HCT116 (cell line): ENCODE measurements around the gene GNG4. TPM values are rescaled to one million over a fixed set of nuclear protein-coding genes. Genes with fewer than 3 reads are reported as not detected.

Experiments used
- ATAC-seq: fragments of 200-7000 bp; cut with Tn5 transposase; 2 replicates; pipeline ENCODE4 v1.9.1; 2020; ENCODE audit warnings: mild to moderate bottlenecking, moderate library complexity
- BruUV-seq: library from RNA; stranded (reverse); fragments of 400-500 nt; replicated peaks from 2 replicates; lab custom pipeline; 2021; lab: Mats Ljungman, UMichigan
- CTCF ChIA-PET: fragments of 300-600 bp; sonication (Branson Sonifier 250); formaldehyde crosslinking; loops from one replicate; lab custom pipeline; 2021; ENCODE audit warnings: antibody characterized with exemption; lab: Charles Lee
- POLR2A ChIA-PET: fragments of 300-600, 350-600 bp; sonication (Branson Sonifier 250); formaldehyde crosslinking; loops from one replicate; lab custom pipeline; 2021; ENCODE audit warnings: antibody characterized with exemption; lab: Charles Lee
- RAD21 ChIA-PET, 2 experiments: fragments of 300-600 bp; sonication (Branson Sonifier 250); formaldehyde crosslinking; loops; one replicate each; lab custom pipeline; 2023; ENCODE audit warnings: low total read pairs in 2 of 2; ENCODE audit not compliant: uncharacterized antibody in 2 of 2, unreplicated experiment in 2 of 2, low non-redundant PET in 1 of 2; lab: Charles Lee
- DNase-seq: peaks from one replicate; pipeline ENCODE4 v3.0.0-alpha.2; 2010; ENCODE audit warnings: low read depth, low spot score
- H2AFZ ChIP-seq: fragments of 200-600 bp; shearing (Covaris generic), sonication (generic); 2 replicates; pipeline ENCODE4 v1.6.1; 2017; ENCODE audit warnings: low read depth, mixed run types, mixed read lengths, antibody characterized with exemption, low read length; ENCODE audit not compliant: poor library complexity, severe bottlenecking
- H3K27ac ChIP-seq: 2 replicates; pipeline ENCODE4 v1.5.1; 2012; ENCODE audit warnings: low read depth, low read length
- H3K27me3 ChIP-seq: fragments of 200-600 bp; sonication (generic); 2 replicates; pipeline ENCODE4 v1.6.1; 2016; ENCODE audit warnings: mixed run types, low read length, mixed read lengths; ENCODE audit not compliant: insufficient read depth
- H3K36me3 ChIP-seq, 2 experiments: fragments of 200-500 bp in 1 of 2; fragments of 200-600 bp in 1 of 2; sonication (Bioruptor generic) in 1 of 2; sonication (generic) in 1 of 2; 2 replicates each; pipeline versions ENCODE4 v1.5.1 to v1.6.1; 2014 to 2016; ENCODE audit warnings: low read length in 2 of 2, inconsistent platforms in 1 of 2, mixed read lengths in 1 of 2, mixed run types in 1 of 2; ENCODE audit not compliant: insufficient read depth in 2 of 2, control insufficient read depth in 1 of 2
- H3K4me1 ChIP-seq, 2 experiments: fragments of 200-600 bp in 1 of 2; sonication (generic) in 1 of 2; 2 replicates each; pipeline versions ENCODE4 v1.5.1 to v1.6.1; 2012 to 2017; ENCODE audit warnings: low read length in 2 of 2, inconsistent platforms in 1 of 2, mild to moderate bottlenecking in 1 of 2, mixed read lengths in 1 of 2, mixed run types in 1 of 2, moderate library complexity in 1 of 2; ENCODE audit not compliant: insufficient read depth in 2 of 2, control insufficient read depth in 1 of 2
- H3K4me2 ChIP-seq: fragments of 200-600 bp; sonication (generic); 2 replicates; pipeline ENCODE4 v1.6.1; 2017; ENCODE audit warnings: mixed run types, low read length, mixed read lengths
- H3K4me3 ChIP-seq, 2 experiments: fragments of 200-600 bp in 1 of 2; sonication (generic) in 1 of 2; replicated peaks in 1 of 2; 2 replicates each; pipeline ENCODE4 v1.5.1; 2011 to 2016; ENCODE audit warnings: low read length in 2 of 2, control low read depth in 1 of 2, low read depth in 1 of 2, mild to moderate bottlenecking in 1 of 2, mixed read lengths in 1 of 2, mixed run types in 1 of 2
- H3K79me2 ChIP-seq: fragments of 200-600 bp; sonication (generic); 2 replicates; pipeline ENCODE4 v1.6.1; 2017; ENCODE audit warnings: mild to moderate bottlenecking, mixed run types, low read length, moderate library complexity, mixed read lengths; ENCODE audit not compliant: insufficient read depth
- H3K9ac ChIP-seq: fragments of 200-600 bp; sonication (generic); 2 replicates; pipeline ENCODE4 v1.6.1; 2016; ENCODE audit warnings: low read length, mixed read lengths
- H3K9me2 ChIP-seq: fragments of 200-600 bp; sonication (generic), shearing (Covaris generic); 2 replicates; pipeline ENCODE4 v1.6.1; 2017; ENCODE audit warnings: mixed run types, mild to moderate bottlenecking, moderate library complexity; ENCODE audit not compliant: insufficient read depth
- H3K9me3 ChIP-seq, 2 experiments: fragments of 200-500 bp in 1 of 2; fragments of 200-600 bp in 1 of 2; sonication (Bioruptor generic) in 1 of 2; sonication (generic) in 1 of 2; 2 replicates each; pipeline ENCODE4 v1.6.1; 2014 to 2017; ENCODE audit warnings: low read length in 2 of 2, mixed read lengths in 2 of 2, inconsistent platforms in 1 of 2, low read depth in 1 of 2, mild to moderate bottlenecking in 1 of 2, mixed run types in 1 of 2, moderate library complexity in 1 of 2; ENCODE audit not compliant: control insufficient read depth in 1 of 2, insufficient read depth in 1 of 2
- H4K20me1 ChIP-seq: fragments of 200-600 bp; sonication (generic), shearing (Covaris generic); 2 replicates; pipeline ENCODE4 v1.6.1; 2017; ENCODE audit warnings: mixed run types, mild to moderate bottlenecking, moderate library complexity; ENCODE audit not compliant: insufficient read depth
- ATF3 ChIP-seq: IDR thresholded peaks from 2 replicates; pipeline ENCODE4 v1.6.1; 2012
- CBX3 ChIP-seq: IDR thresholded peaks from 2 replicates; pipeline ENCODE4 v1.6.1; 2012; ENCODE audit warnings: low read depth
- CEBPB ChIP-seq: IDR thresholded peaks from 2 replicates; pipeline ENCODE4 v1.6.1; 2012; ENCODE audit warnings: low read depth
- ELF1 ChIP-seq: IDR thresholded peaks from 2 replicates; pipeline ENCODE4 v1.6.1; 2012; ENCODE audit warnings: low read depth, borderline replicate concordance
- EZH2phosphoT487 ChIP-seq: fragments of 200-600 bp; IDR thresholded peaks from 2 replicates; pipeline ENCODE4 v1.6.1; 2018; ENCODE audit warnings: antibody characterized with exemption, borderline replicate concordance
- FOSL1 ChIP-seq: IDR thresholded peaks from 2 replicates; pipeline ENCODE4 v1.6.1; 2012; ENCODE audit warnings: low read depth
- JUND ChIP-seq: IDR thresholded peaks from 2 replicates; pipeline ENCODE4 v1.6.1; 2012
- POLR2AphosphoS5 ChIP-seq: IDR thresholded peaks from 2 replicates; pipeline ENCODE4 v1.6.1; 2011; ENCODE audit warnings: mild to moderate bottlenecking, low read depth, low read length, moderate library complexity
- TCF7L2 ChIP-seq: IDR thresholded peaks from 2 replicates; pipeline ENCODE4 v1.7.0; 2011; ENCODE audit warnings: borderline replicate concordance, inconsistent platforms; ENCODE audit not compliant: insufficient read depth, insufficient read length; ENCODE audit errors: extremely low read depth
- YY1 ChIP-seq: IDR thresholded peaks from 2 replicates; pipeline ENCODE4 v1.6.1; 2011; ENCODE audit warnings: low read length, low read depth, moderate library complexity, mild to moderate bottlenecking; ENCODE audit not compliant: insufficient replicate concordance; ENCODE audit errors: extremely low read depth
- ZFX ChIP-seq: fragments of 450-650 bp; IDR thresholded peaks from 2 replicates; pipeline ENCODE4 v1.6.1; 2017
- intact Hi-C: fragments of 100-400 bp; cut with micrococcal nuclease; formaldehyde crosslinking; loops from 2 replicates; pipeline ENCODE4 v1.10.0; 2022
- total RNA-seq: library from RNA; stranded (reverse); gene quantifications from one replicate; pipeline ENCODE4 v1.2.1, GENCODE V29; 2021; ENCODE audit not compliant: unreplicated experiment
- TF ChIP-seq, protein P1 (sequence below): IDR thresholded peaks from 2 replicates; pipeline ENCODE4 v1.6.1; 2012

Gene GNG4
- total RNA-seq, 1 experiment from 2014 or later = 10.6 TPM

GRCh38 chr1:235588916-235589515, 60.6 kb downstream of the GNG4 start:
- Histone ChIP-seq H3K27ac (no peak overlapping the region), H3K79me2 (no peaks in the 10 kb centered on the region), H3K36me3 (no peaks in the 10 kb centered on the region), H2AFZ (no peak overlapping the region), H3K9me2 (no peaks in the 10 kb centered on the region), H3K9ac (no peak overlapping the region), H3K27me3 (no peaks in the 10 kb centered on the region), H3K4me1 (no peaks in the 10 kb centered on the region), H3K4me2 (no peak overlapping the region), H4K20me1 (no peaks in the 10 kb centered on the region), H3K4me3 (no peak overlapping the region), H3K9me3 (peaks cover 0 to 14% of the 10 kb centered on the region in 2 experiments; a peak in 1 of 4 replicates)
- no TSS peak for BruUV-seq
- ATAC-seq (no peak), DNase-seq (no peak)
- ChIA-PET CTCF (no interaction called here), RAD21 (no interaction called here), POLR2A (no interaction called here)
- intact Hi-C loops = no loop called here
- TF ChIP-seq ZFX (no peak), CBX3 (peak; percentile 48; the same call in 1 of the 2 replicates), CEBPB (no peak), ELF1 (no peak), ATF3 (no peak), EZH2phosphoT487 (no peak), TCF7L2 (no peak)

GRCh38 chr1:235588156-235588555, 61.4 kb downstream of the GNG4 start:
- ATAC-seq = no peak
- peaks cover 0 to 14% of the 10 kb centered on the region in 2 experiments; a peak in 1 of 4 replicates for H3K9me3 ChIP-seq
- no TSS peak for BruUV-seq
- H3K4me3 ChIP-seq = no peak overlapping the region
- TF ChIP-seq, protein P1, sequence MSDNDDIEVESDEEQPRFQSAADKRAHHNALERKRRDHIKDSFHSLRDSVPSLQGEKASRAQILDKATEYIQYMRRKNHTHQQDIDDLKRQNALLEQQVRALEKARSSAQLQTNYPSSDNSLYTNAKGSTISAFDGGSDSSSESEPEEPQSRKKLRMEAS = no peak
- TF ChIP-seq CEBPB (no peak), TCF7L2 (no peak), ELF1 (no peak), YY1 (no peak), JUND (no peak), FOSL1 (no peak), POLR2AphosphoS5 (no peak), ZFX (no peak)
- H3K9me2 ChIP-seq = no peaks in the 10 kb centered on the region
- ChIA-PET RAD21 (no interaction called here), POLR2A (no interaction called here), CTCF (no interaction called here)
- no peak overlapping the region for H3K27ac ChIP-seq
- no peak overlapping the region for H2AFZ ChIP-seq
- no peaks in the 10 kb centered on the region for H3K36me3 ChIP-seq
- no peaks in the 10 kb centered on the region for H3K79me2 ChIP-seq
- no peak overlapping the region for H3K9ac ChIP-seq
- intact Hi-C loops = no loop called here
- no peaks in the 10 kb centered on the region for H3K4me1 ChIP-seq
- DNase-seq = no peak
- no peaks in the 10 kb centered on the region for H3K27me3 ChIP-seq
- no peaks in the 10 kb centered on the region for H4K20me1 ChIP-seq
- no peak overlapping the region for H3K4me2 ChIP-seq
